GM21526 (cell line): ENCODE measurements around the gene LARP4B.
A peak's percentile ranks its signal among the peaks of the same experiment; 100 is the strongest.

Experiments
- ATAC-seq: cut with Tn5 transposase; IDR thresholded peaks from one replicate; pipeline ENCODE4 v1.9.1; 2021; ENCODE audit warnings: moderate library complexity; ENCODE audit not compliant: unreplicated experiment, low FRiP score

The LARP4B gene

DNA sequence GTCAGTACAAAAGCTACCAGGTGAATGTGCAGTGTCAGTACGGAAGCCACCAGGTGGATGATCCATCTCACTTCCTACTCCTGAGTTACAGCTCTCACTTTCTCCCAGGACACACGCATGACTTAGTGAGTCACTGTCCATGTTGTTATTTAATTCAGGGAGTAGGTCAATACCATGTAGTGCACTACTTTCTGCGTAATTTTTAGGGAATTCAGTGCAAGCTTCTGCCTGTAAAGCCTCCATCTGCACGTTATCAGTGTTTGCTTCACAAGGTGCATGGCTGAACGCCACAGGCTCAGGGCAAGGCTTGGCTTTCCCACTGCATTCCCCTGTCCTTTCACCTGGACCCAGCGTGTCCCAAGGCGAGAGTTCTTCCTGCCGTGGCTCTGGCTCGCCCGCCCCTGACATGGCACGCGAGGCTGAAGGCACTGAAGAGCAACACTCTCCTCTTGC lies 59.5 kb downstream of the LARP4B start:
- no peak for ATAC-seq

DNA sequence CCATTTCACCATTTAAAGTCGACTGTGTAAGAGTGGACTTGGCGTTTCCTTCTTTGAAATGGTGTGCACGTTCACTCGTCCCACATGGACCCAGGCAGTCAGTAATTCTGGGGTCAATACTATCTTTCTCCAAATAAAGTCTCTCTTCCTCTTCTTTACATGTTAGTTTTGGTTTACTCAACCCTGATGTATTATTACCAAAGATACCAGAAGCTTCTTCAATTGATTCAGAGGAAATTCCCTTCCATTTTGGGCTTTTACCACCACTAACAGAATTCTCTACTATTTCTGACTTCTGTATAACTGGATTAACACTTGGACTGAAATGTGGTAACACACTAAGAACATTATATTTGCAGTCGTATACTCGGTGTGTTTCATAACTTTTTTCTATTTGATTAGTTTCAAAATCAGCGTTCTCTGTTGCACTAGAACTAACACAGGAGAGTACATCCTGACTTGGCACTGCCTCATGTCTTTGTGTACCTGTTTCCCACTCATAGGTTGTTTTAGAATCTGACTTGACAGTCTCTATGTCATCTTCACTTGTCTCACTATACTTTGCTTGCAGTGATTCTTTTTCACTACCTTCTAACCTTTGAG lies 60.8 kb downstream of the LARP4B start:
- no peak for ATAC-seq

- no peak for ATAC-seq
These were observed 62.3 kb downstream of the LARP4B start for GRCh38 chr10:869171-869570.

DNA sequence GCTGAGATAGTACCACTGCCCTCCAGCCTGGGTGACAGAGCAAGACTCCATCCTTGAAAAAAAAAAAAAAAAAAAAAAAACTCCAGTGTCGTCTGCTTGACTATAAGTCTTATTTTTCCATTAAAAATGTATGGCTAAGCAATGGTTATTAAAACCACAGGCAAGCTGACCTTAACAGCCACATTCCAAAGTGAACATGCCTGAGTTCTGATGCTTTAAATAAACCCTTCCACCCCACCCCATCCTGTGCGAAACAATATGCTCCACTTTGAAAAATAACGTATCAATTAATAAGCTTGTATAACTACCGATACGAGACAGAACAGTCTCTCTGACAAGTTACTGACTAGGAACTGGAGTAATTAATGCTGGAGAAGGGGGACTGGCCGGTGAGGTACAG lies 63.7 kb downstream of the LARP4B start:
- no peak for ATAC-seq

GRCh38 chr10:866577-866941 lies 64.9 kb downstream of the LARP4B start:
- ATAC-seq, result no peak

GRCh38 chr10:865924-866576 lies 65.5 kb downstream of the LARP4B start:
- ATAC-seq, result no peak

GRCh38 chr10:865257-865656 lies 66.2 kb downstream of the LARP4B start:
- ATAC-seq, result no peak

GRCh38 chr10:860519-860918 lies 71.0 kb downstream of the LARP4B start:
- ATAC-seq, result no peak

DNA sequence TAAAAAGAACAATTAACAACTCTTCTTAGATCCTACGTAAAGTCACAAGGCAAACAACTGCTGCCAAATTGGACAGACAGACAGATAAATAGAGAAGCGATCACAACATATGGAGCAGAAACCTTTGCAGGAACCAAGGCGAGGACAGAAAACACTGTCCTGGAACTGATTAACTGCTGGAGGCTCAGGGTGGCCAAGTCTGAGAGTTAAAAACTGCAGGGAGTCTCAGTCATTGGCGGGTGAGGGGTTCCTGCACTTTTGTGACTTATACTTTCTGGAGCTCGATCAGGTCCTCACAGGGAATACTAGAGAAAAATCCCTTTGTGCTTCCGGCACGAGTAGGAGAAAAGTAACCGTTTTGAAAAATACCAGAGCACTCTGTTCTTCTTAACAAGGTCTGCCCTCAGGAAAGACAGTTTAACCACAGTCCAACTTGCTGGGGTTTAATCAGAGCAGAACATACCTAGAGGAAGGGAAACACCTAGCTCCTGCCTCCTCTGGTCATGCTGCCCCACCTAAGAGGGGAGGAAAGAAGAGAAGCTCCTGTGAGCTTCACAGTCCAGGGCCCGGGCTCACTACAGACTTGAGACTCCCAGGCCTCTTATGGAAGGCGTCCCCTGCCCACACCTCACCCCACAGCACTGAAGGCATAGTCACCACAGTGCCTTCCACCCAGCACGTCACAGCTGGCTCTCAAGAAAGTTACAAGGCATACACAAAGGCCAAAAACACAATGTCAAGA lies 74.9 kb downstream of the LARP4B start:
- no peak for ATAC-seq

DNA sequence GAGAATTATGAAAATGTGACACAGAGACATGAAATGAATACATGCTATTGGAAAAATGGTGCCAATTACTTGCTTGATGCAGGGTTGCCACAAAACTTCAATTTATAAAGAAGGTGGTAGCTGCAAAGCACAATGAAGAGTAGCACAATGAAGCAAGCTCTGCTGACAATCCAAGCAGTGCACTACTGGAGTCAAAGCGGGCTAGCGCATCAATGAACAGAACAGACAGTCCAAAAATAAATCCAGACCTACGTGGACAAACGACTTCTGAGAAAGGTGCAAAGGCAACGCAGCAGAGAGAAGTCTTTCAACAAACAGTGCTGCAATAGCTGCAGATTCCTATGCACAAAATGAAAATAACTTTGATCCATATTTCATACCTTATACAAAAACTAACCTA lies 75.8 kb downstream of the LARP4B start:
- ATAC-seq, result no peak

- ATAC-seq, result no peak
These were observed 76.4 kb downstream of the LARP4B start for GRCh38 chr10:855079-855478.

GRCh38 chr10:853017-853416 lies 78.5 kb downstream of the LARP4B start:
- ATAC-seq, result no peak

DNA sequence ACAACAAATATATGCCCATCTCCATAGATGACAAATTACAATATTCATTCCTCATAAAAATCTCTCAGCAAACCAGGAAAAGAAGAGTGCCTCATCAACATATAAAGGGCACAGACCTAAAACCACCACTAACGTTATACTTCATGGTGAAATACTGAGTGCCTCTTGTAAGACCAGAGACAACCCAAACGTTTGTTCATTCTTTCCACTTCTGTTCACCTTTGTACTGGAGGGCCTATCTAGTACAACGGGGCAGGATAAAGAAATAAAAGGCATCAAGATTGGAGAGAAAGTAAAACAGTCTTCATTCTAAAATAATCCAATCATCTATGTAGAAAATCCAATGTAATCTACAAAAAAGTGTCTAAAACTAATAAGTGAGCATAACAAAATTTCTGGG lies 79.1 kb downstream of the LARP4B start:
- ATAC-seq, result peak; percentile 20

GRCh38 chr10:851901-852300 lies 79.6 kb downstream of the LARP4B start:
- peak; percentile 84 for ATAC-seq

DNA sequence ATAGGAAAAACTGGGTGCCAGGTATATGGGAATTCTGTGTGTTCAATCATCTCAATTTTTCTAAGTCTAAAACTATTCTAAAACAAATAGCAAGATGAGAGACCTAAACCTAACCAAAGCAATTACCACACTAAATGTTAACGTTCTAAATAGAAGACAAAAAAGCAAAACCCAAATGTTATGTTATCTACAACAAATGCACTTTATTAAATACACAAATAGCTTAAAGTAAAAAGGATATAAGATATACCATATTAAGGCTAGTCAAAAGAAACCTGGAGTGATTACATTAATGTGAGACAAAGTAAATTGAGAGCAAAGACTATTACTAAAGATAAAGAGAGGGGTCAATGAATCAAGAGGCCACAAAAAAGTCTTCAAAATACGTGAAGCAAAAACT lies 81.4 kb downstream of the LARP4B start:
- no peak for ATAC-seq

GRCh38 chr10:847868-848267 lies 83.6 kb downstream of the LARP4B start:
- no peak for ATAC-seq

- no peak for ATAC-seq
These were observed 85.3 kb downstream of the LARP4B start for GRCh38 chr10:846126-846685.

GRCh38 chr10:845526-845925 lies 86.0 kb downstream of the LARP4B start:
- ATAC-seq, result no peak

- ATAC-seq, result no peak
These were observed 87.0 kb downstream of the LARP4B start for GRCh38 chr10:844552-844951.

GRCh38 chr10:843703-844102 lies 87.8 kb downstream of the LARP4B start:
- ATAC-seq, result no peak

GRCh38 chr10:842795-843194 lies 88.7 kb downstream of the LARP4B start:
- no peak for ATAC-seq

GRCh38 chr10:841535-841934 lies 90.0 kb downstream of the LARP4B start:
- ATAC-seq, result no peak
